SU-DHL-6 (cell line): ENCODE measurements around the gene NLN.

Experiments used
- EZH2phosphoT487 ChIP-seq: fragments of 200-600 bp; sonication (generic), shearing (Covaris generic); conservative IDR thresholded peaks from 2 replicates; pipeline ENCODE4 v1.6.1; 2018; ENCODE audit warnings: mild to moderate bottlenecking, antibody characterized with exemption, low read length, moderate library complexity, mixed read lengths
- TF ChIP-seq, protein P1 (sequence below): fragments of 200-600 bp; sonication (generic); IDR thresholded peaks from one replicate; pipeline ENCODE4 v1.5.1; 2017; ENCODE audit warnings: antibody characterized with exemption, mild to moderate bottlenecking, low read length, moderate library complexity; ENCODE audit not compliant: insufficient read depth, poor library complexity, severe bottlenecking

DNA sequence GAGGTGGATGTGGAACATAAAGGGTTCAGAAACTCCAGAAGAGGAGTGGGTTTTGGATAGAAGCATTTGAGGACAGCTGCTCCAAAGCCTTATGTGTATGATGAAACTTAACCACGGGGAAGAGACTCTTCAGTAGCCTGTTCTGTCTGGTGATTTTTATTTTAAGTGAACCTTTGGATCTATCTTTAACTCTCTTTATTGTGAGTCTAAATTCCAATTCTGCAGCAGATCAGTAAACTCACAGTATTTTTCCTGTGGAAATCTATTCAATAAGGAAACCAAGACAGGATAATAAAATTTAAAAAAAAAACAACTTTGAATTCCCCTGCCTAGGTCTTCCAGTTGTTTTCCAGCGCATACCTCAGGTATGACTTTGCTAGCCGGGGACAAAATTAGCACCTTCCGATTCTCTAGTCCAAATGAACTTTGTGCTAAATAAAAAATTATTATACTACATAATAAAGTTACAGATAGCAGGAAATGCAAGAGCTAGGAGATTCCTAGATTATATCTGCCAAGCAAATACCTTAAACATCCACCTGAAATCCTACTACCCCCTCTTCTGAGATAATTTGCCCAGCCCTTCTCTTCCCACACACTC is 101.9 kb downstream of the NLN start:
- TF ChIP-seq EZH2phosphoT487, result no peak
- TF ChIP-seq, protein P1, sequence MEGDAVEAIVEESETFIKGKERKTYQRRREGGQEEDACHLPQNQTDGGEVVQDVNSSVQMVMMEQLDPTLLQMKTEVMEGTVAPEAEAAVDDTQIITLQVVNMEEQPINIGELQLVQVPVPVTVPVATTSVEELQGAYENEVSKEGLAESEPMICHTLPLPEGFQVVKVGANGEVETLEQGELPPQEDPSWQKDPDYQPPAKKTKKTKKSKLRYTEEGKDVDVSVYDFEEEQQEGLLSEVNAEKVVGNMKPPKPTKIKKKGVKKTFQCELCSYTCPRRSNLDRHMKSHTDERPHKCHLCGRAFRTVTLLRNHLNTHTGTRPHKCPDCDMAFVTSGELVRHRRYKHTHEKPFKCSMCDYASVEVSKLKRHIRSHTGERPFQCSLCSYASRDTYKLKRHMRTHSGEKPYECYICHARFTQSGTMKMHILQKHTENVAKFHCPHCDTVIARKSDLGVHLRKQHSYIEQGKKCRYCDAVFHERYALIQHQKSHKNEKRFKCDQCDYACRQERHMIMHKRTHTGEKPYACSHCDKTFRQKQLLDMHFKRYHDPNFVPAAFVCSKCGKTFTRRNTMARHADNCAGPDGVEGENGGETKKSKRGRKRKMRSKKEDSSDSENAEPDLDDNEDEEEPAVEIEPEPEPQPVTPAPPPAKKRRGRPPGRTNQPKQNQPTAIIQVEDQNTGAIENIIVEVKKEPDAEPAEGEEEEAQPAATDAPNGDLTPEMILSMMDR, result no peak
